GM19043 (cell line): Measurements from ENCODE around the gene CARMIL1.

ENCODE experiments used
- ATAC-seq: cut with Tn5 transposase; IDR thresholded peaks from one replicate; pipeline ENCODE4 v1.9.1; 2021; ENCODE audit warnings: low read depth; ENCODE audit not compliant: unreplicated experiment

Gene CARMIL1

DNA sequence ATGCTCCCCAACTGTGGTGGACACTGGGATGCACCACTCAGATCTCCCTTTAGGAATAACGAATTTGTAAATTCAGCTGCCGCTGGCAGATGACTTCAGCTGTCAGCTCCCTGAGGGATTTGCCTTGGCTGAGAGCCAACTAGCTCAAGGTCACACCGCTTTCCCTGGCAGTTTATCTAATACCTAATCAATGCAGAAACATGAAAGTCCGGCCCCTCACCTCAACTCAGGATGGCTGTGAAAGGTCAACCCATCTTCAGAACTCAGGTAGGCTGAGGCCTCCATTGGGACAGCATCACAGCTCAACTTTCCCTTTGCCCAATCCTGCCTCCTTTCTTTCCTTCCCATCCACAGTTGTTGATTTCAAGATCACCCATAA is 350.0 kb downstream of the CARMIL1 start:
- no peak for ATAC-seq

DNA sequence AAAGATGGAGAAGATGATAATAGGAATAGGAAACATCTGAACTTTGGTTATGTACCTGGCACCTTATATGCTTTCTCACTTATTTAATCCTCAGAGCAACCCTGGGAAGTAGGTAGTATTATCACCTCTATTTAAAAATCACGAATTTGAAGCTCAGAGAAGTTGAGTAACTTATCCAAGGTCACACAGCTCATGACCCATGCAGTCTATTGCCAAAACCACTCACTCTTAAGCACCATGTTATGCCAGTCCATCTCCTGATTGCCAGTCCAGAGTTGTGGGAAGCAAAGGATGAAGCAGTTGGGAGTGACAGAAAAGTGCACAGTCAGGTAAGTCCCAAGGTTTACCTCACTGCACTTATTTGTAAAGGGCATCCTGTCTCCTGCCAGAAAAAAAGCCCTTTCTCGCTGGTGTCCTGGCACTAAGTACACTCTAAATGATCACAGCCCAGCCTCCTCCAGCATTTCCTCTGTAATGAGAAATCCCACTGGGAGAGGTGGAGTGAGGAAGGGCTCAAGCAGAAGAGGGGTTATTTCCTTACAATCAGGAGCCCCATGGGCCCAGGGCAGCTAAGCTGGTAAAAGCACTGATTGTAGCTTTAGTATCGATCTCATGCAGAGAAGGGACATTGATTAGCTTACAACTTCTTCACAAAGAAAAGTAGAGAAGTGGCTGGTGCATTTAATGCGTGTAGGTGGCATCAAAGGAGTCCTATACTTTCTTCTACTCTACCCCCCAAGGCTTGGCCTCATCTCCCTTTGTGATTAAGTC is 351.5 kb downstream of the CARMIL1 start:
- no peak for ATAC-seq

DNA sequence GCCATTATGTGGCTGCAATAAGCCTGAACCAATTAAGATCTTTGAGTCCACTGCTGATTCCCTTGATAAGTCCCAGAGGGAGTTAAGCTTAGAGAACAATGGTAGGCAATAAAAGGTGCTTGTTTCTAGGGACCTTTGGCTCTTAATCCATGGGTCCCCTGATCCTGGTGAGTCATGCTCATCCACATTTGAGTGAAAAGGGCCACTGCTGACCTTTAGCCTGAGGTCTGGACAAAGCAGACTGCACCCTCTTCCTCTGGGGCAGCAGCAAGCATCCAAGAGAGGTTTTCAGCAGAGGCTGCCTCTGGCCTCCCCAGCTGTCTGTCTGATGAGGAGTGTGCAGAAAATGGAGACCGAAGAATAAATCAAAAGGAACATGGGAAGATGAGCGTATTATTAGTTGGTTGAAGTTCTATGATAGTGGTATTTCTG is 356.7 kb downstream of the CARMIL1 start:
- no peak for ATAC-seq

DNA sequence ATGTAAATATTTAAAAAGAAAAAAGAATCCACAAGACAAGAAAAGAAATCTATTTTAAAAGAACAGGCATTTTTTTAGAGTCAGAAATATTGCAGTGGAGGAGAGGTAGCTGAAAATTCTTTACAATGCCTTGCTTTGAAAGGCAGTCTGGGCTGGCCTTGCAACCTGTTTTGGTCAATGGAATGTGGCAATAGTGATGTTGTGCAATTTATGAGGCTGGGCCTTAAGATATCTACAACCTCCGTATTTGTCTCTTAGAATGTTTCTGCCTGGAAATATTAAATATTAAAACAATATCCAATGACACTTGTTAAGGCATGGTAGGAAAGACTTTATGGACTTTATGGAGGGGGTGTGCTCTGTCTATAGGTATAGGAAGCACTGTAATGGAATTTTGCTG is 358.0 kb downstream of the CARMIL1 start:
- no peak for ATAC-seq

DNA sequence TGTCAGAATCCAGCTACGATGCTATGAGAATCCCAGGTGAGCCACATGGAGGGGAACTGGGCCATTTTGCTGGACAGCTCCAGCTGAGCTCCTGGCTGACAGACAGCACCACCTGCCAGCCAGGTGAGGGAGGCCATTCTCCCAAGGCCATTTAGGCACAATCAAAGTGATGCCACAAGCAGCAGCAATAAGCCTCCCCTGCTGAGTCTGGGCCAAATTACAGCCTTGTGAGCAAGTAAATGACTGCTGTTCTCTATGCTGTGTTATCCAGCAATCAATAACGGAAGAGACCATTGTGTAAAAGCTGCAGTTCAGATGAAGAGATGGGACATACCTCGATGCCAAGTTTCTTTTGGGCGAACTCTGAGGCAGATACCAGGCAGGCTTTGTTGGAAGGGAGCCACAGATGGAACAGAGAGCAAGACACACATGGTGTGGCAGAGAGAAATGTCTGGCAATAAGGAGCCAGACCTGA is 358.8 kb downstream of the CARMIL1 start:
- no peak for ATAC-seq

DNA sequence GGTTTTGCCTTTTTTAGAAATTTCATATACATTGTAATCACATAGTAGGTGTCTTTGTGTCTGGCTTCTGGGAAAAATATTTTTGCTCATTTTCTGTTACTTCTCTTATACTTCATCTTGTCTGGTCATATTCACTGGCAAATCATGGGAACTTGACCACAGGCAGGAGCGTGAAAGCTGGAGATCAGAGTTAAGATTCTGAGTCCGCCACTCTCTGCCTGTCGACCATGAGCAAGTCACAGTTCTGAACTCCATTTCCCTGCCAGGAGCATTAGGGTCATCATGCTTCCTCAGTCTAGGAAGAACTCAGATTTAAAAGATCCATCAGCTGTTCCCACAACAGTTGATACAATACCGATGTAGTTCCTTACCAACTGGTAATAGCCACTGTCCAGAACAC is 360.5 kb downstream of the CARMIL1 start:
- no peak for ATAC-seq

DNA sequence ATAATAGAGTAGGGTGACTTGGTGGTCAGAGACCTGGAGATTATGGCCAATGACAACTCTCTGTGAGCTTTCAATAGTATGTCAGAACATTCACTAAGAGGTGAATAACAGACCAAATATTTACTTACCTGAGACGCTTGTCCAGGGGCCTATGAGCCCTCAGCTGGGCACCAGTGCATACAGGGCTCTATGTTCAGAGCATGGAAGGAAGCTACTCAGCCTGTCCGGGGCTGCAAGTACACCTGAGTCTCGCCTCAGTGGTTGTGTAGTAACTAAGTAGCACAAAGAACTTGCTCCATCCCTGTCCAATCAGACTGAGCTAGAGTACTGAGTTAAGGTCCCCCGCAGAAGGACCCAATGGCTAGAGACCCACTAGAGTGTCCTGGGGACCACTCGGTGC is 361.3 kb downstream of the CARMIL1 start:
- ATAC-seq: no peak

DNA sequence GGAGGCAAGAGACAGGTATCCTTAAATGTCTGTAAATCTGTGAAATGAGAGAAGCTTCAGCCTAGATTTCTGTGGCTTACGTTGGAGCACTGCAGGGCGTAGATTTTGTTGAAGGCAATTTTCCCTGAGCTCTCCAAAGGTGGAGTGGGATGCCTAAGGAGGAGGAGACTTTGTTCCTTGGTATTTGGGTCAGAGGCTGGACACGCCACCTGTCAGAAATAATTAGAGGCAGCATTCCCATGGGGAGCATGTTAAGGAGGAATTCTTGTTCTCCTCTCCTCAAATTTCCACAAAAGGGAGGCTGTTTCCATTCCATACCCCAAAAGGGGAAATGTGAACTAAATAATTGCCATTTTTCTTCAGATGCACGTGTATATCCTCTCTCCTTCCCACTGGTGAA is 361.7 kb downstream of the CARMIL1 start:
- ATAC-seq: no peak

DNA sequence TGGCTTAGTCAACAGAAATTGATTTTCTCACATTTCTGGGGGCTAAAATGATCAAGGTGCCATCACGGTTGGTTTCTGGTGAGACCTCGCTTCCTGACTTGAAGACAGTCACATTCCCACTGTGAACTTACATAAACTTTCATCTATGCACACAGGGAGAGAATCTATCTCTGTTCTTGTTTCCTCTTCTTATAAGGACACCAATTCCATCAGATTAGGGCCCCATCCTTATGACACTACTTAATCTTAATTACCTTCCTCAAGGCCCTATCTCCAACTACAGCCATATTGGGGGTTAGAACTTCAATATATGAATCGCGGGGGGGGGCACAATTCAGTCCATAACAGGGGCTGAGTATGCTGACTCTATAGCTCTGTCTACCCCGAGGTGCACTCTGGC is 362.2 kb downstream of the CARMIL1 start:
- ATAC-seq: no peak

DNA sequence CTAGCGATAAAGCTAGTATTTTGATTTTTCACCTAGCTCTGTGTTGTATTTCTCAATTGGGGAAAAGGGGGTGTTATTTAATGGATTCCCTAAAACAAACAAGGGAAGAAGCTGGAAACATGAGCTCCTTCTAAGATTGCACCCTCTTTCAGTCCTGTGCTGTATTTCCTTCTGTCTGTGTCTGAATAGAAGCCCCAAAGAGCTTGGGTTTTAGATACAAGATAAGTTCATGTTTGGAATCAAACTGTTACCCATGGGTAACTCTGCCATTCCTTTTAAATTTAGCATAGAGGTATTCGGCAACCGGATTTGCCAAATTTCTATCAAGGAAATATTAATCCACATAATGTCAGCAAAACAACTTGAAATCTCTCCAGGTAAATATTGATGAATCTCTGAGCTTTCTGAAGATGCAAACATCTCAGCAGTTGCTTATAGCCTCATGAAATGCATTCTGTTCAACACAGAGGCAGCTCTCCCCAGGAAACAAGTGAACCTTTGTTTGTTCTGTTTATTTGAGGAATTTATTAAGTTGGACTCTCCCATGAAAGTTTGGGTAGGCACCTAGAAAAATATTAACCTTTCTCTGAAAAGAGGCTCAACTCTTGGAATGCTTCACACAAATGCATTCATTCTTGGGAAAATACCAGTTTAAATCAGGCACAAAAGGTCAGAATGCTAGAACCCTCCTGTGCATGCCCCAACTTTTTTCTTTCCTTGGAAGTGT is 362.9 kb downstream of the CARMIL1 start:
- no peak for ATAC-seq

DNA sequence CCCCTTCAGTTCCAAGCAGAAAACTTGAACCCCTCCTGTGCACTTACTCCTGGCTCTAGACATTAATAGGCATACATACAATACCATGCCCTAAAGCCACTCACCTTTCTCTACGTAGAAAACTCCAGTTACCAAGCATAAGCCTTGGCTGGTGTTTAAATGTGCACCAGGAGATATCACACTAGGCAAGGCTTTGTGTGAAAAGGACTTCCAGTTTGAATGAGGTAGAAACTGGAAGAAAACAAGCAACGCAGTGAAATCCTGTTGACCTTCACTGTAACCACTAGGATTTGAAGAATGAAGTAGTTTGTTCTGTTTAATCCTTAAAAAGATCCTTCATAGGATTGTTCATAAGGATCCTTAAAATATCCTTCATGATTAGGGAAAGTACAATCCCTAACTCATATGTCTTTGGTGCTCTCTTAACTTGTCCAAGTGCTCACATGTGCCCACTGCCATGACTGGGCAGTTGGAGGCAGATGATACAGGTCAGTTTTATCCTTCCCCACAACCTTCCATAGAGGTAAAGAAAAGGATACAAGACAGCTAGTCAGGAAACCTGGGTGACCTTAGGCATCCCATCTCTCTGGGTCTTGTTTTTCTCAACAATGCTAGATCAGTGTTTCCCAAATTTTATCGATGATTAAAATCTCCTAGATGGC is 363.6 kb downstream of the CARMIL1 start:
- no peak for ATAC-seq

DNA sequence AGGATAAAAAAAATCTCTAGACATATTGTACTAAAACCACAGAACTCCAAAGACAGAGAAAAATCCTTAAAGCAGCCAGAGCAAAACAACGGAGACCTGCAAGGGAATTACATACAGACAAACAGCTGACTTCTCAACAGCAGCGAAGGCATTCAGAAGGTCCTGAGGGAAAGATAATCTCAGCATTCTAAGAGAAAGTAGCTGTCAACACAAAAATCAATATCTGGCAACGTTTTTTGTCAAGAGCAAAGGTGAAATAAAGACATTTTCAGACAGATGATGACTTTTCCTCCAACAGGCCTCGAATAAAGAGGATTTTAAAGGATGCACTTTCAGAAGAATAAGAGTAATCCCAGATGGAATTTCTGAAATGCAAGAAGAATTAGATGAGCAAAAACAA is 366.7 kb downstream of the CARMIL1 start:
- no peak for ATAC-seq

DNA sequence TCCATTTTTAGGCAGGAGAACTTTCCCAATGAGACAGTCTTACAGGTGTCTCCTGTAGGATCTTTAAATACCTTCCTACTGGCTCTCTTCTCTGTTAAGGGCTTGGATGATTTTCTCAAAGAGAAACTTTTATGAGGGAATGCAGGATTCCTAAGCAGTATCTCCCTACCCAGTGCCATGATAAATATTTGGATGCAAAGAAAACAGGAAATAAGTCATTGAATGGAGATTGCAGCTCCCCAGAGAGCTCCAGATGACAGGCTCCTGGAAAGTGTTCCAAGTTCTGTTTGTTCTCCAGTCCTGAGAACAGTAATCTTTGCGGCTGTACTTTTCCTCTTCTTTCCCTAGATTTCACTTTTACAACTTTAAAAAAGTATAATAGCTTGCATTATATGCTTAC is 370.4 kb downstream of the CARMIL1 start:
- no peak for ATAC-seq

DNA sequence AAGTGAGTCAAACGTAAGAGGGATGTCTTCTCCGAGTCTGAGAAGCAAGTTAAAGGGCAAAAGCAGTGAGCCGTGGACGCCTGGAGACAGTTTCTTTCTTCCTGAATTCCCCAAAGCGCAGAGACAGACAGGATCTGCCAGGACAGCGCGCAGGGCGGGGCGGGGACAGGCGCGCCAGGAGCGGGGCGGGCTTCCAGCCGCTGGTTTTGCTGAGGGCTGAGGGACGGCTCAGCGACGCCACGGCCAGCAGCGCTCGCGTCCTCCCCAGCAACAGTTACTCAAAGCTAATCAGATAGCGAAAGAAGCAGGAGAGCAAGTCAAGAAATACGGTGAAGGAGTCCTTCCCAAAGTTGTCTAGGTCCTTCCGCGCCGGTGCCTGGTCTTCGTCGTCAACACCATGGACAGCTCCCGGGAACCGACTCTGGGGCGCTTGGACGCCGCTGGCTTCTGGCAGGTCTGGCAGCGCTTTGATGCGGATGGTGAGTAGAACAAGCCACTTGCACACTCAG is 372.9 kb downstream of the CARMIL1 start, which contains the start of gene SCGN:
TSS of gene SCGN (plus strand) at position 209 of the 509 bp plus-strand sequence. CDS start at position 398, 189 bp downstream.
- ATAC-seq: no peak

DNA sequence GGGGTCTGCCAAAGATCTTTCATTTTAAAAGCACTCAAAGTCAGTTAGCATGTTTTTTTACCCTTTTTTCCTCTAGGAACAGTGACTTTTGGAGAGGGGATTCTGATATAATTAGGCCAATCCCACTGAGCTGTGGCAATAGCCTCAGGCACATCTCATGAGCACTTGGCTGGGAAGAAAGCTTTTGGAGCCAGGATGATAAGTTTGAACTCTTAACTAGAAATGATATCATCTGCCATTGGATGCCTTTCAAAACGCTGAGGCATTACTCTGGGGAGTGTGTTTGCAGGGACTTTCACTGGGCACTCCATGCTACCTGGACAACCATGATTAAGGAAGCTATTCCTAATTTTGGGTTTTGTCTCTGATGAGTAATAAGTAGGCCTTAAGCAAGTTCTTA is 376.5 kb downstream of the CARMIL1 start:
- ATAC-seq: no peak

DNA sequence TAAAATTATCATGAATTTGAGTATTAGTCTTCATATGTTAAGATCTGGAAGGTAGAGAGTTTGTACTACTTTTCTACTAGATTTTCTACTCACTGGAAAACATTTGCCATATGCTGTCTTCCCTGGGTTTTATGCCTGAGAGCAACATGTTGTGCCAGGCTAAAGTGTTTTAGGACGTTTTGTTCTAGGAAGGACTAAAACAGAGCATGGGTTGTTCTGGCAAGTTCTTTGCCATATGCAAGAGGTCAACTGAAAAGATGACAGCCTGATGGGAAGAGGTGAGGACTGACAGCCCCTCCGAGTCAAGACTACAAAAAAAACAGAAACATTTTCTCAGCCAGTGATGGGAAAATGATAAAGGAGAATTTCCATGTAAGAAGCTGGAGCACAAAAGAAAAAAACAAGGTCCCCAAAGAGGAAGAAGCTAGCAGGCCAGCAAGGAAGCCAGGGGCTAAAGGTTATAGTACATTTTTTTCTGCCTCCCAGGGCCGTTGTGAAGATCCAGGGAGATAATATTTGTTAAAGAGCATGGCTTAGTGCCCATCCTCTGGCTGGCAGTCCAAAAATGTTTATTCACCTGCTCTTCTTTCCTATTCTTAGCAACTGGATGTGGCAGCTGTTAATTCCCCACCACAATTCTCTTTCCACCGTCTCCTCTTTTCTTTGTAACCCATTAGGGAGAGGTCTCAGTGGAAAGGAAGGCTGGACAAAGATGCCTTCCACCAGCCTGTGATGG is 380.6 kb downstream of the CARMIL1 start:
- no peak for ATAC-seq

DNA sequence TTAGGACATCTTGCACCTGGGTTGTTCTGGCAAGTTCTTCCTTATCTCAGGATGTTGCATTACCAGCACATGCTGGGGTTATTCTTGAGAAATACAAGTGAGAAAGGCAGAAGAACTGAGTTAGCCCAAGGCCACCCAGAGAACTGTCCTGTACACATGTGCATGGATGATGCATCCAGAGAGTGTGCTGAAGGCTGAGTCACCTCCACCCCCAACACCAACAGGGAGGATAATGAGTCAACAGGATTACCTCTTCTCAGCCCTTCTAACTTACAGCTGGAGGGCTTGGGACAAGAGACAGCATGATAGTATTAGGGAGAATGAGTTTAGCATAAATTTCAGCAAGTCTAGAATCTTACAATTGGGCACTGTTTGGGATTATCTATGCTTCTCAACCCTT is 381.3 kb downstream of the CARMIL1 start:
- ATAC-seq: no peak

DNA sequence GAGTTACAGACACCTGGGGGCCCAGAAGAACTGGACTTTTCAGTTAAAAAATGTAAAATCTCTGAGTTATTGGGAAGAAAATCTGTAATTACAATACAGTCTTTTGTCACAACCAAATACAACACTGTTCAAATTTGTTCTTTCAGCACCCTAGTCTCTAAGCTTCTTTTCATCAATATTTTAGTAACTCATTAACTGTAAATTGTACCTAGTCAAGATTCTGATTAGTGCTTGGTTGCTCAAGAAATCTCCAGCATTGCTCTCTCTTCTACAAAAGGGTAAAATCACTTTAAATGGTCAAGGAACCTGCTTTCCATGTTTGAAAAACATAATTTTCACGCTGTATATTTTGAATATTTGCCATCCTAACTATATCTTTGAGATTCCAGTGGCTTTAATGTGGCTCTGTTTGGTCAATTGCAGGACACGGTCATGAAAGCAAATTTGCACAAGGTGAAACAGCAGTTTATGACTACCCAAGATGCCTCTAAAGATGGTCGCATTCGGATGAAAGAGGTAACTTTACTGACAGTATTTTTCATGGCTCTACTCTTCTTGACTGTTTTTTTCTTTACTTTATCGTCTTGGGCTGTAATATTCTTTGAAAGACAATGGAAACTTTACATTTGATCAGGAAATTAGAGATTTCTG is 382.1 kb downstream of the CARMIL1 start:
- ATAC-seq: no peak

DNA sequence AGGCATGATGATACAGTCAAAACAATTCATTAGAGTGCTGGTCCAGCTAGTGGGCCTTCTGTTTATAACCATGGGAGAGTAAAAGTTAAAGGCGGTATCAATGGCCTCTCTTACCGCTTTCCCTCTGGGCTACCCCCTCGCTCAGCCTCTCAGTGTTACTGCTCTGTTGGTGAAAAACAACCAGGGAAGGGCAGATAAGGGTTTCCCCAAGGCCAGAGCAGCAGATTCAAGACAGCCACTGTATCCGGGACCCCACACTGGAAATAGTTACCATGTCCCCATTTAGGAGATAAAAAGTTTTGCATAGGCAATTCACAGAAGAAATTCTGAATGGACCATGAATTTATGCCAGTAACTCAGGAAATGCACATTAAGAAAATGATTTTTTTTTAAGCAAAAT is 386.3 kb downstream of the CARMIL1 start:
- ATAC-seq: no peak

DNA sequence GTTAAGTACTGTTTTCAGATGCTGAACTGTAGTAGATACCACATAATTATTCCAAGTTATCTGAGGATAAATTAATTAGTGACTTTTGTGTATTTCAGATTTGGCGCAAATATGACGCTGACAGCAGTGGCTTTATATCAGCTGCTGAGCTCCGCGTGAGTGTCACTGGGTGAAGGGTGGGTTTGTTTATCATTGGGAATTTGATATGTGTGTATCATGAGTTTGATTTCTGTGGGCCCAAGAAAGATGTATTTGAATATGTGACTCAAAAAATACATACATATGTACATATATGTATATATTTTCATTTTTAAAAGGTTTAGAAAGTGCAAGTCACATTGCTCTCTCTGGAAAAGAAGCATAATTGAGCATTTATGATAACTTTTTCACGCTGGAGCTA is 390.2 kb downstream of the CARMIL1 start:
- ATAC-seq: no peak
